Skeletal muscle tissue (tissue), 4 donors: ENCODE data around the gene LCN6. TPM values are rescaled to one million over a fixed set of nuclear protein-coding genes. Genes with fewer than 3 reads are reported as not detected.

Source experiments
- H3K27ac ChIP-seq: one replicate; pipeline ENCODE4 v1.7.0; 2013; ENCODE audit warnings: mild to moderate bottlenecking, low read depth, low read length, inconsistent platforms
- H3K27me3 ChIP-seq, 3 donors: one replicate each; pipeline ENCODE4 v1.7.0; 2013; ENCODE audit warnings: low read length in 3 of 3; ENCODE audit not compliant: control insufficient read depth in 3 of 3, insufficient read depth in 3 of 3
- H3K36me3 ChIP-seq, 3 donors: one replicate each; pipeline ENCODE4 v1.7.0; 2013; ENCODE audit warnings: low read length in 3 of 3; ENCODE audit not compliant: control insufficient read depth in 3 of 3, insufficient read depth in 3 of 3
- H3K4me1 ChIP-seq, 3 donors: one replicate each; pipeline ENCODE4 v1.7.0; 2013; ENCODE audit warnings: low read length in 3 of 3, mild to moderate bottlenecking in 3 of 3; ENCODE audit not compliant: control insufficient read depth in 3 of 3, insufficient read depth in 3 of 3
- H3K4me3 ChIP-seq, 3 donors: one replicate each; pipeline ENCODE4 v1.7.0; 2013; ENCODE audit warnings: low read length in 3 of 3
- H3K9ac ChIP-seq, 3 donors: one replicate each; pipeline ENCODE4 v1.7.0; 2013; ENCODE audit warnings: low read length in 3 of 3, mild to moderate bottlenecking in 3 of 3, moderate library complexity in 2 of 3, low read depth in 1 of 3
- H3K9me3 ChIP-seq, 3 donors: one replicate each; pipeline ENCODE4 v1.7.0; 2013; ENCODE audit warnings: low read length in 3 of 3; ENCODE audit not compliant: control insufficient read depth in 3 of 3
- total RNA-seq: library from RNA; depleted of rRNA; stranded (reverse); fragments of >200 nt; gene quantifications from one replicate; pipeline ENCODE4 v1.2.3, GENCODE V29; 2014
- donor health status: Osteomylitis.

Gene LCN6
- total RNA-seq, 1 donor from 2014 or later = not detected

DNA sequence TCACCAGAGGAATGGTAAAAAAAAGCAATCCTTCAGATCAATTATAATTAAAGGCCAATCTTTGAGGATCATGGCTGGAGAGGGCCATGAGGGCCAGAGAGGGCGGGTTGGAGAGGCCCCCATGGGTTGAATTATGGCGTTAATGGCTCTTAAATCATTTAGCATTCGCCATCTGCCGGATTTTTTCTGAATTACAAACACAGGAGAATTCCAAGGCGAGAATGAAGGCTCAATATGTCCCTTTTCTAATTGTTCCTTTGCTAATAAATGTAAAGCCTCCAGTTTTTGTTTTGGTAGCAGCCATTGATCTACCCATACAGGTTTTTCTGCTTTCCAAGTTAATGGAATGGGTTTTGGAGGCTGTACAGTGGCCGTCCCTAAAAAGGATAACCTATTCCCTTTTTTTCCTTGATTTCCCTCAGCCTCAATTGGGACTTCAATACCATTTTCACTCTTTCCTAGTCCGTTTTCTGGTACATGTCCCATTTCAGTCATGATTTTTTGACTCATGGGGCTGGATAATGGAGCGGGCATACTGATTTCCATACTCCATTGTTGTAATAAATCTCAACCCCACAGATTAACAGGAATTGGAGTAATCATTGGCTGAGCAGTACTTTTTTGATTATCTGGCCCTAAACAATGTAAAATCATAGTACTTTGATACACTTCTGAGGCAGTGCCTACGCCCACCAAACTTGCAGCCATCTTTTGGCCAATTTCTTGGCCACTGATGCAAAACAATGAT is 36.1 kb upstream of the LCN6 start:
- no peaks in the 10 kb centered on the region for H3K36me3 ChIP-seq
- no peaks in the 10 kb centered on the region for H3K4me1 ChIP-seq
- H3K9ac ChIP-seq = no peak overlapping the region
- H3K4me3 ChIP-seq = no peak overlapping the region
- H3K27ac ChIP-seq = no peak overlapping the region
- H3K9me3 ChIP-seq = no peaks in the 10 kb centered on the region
- H3K27me3 ChIP-seq = no peaks in the 10 kb centered on the region

DNA sequence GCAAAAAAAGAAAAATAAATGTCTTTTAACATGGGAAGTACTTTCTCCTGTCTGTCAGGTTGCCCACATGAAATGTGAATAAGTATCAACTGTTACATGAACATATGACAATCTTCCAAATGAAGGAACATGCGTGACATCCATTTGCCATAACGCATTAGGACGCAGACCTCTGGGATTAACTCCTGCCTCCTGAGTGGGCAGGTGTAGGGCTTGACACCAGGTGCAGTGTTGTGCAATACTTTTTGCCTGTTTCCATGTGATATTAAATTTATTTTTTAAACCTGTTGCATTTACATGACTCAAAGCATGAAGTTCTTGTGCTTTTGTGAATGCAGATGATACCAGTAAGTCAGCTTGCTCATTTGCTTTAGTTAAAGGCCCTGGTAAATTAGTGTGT is 34.1 kb upstream of the LCN6 start:
- Histone ChIP-seq H3K9me3 (no peaks in the 10 kb centered on the region), H3K27ac (no peak overlapping the region), H3K4me1 (peaks cover 0 to 3% (median 0%) of the 10 kb centered on the region in 3 donors)

DNA sequence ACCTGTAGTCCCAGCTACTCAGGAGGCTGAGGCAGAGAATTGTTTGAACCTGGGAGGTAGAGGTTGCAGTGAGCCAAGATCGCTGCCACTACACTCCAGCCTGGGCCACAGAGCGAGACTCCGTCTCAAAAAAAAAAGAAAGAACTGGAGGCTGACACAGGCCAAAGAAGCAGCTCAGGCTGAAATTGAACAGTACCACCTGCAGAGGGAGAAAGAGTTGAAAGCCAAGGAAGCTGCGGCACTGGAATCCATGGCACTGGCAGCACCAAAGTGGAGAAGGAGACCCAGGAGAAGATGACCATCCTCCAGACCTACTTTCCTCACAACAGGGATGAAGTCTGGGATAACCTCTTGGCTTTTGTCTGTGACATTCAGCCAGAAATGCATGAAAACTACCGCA is 31.5 kb upstream of the LCN6 start:
- no peak overlapping the region for H3K27ac ChIP-seq
- no peaks in the 10 kb centered on the region for H3K9me3 ChIP-seq
- H3K27me3 ChIP-seq = peaks cover 0 to 8% (median 0%) of the 10 kb centered on the region in 3 donors
- peaks cover 0 to 3% (median 0%) of the 10 kb centered on the region in 3 donors for H3K4me1 ChIP-seq
- no peaks in the 10 kb centered on the region for H3K36me3 ChIP-seq
- no peak overlapping the region for H3K4me3 ChIP-seq
- H3K9ac ChIP-seq = no peak overlapping the region

More for the DNA sequence above, 34.1 kb upstream of the LCN6 start:
- Histone ChIP-seq H3K36me3 (no peaks in the 10 kb centered on the region), H3K27me3 (peaks cover 0 to 5% (median 0%) of the 10 kb centered on the region in 3 donors), H3K9ac (no peak overlapping the region), H3K4me3 (no peak overlapping the region)

DNA sequence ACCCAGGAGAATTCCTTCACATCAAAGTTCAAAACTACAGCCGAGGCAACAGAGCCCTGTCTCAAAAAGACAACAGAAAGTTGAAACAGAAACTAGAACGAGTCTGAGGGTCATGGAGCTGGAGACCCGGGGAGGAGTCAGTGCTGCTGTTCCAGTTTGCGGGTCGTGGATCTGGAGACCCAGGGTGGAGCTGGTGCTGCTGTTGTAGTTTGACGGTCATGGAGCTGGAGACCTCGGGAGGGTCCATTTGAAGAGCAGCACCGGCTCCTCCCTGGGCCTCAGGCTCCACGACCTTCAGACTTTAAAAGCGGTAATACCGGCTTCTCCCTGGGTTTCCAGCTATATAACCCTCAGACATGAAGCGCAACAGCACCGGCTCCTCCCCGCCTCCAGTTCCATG is 29.0 kb upstream of the LCN6 start:
- Histone ChIP-seq H3K27me3 (peaks cover 0 to 8% (median 0%) of the 10 kb centered on the region in 3 donors), H3K4me1 (peaks cover 0 to 3% (median 0%) of the 10 kb centered on the region in 3 donors), H3K36me3 (peaks cover 0 to 3% (median 0%) of the 10 kb centered on the region in 3 donors), H3K27ac (no peak overlapping the region), H3K4me3 (no peak overlapping the region), H3K9ac (no peak overlapping the region), H3K9me3 (peaks cover 0 to 7% (median 3%) of the 10 kb centered on the region in 3 donors)

DNA sequence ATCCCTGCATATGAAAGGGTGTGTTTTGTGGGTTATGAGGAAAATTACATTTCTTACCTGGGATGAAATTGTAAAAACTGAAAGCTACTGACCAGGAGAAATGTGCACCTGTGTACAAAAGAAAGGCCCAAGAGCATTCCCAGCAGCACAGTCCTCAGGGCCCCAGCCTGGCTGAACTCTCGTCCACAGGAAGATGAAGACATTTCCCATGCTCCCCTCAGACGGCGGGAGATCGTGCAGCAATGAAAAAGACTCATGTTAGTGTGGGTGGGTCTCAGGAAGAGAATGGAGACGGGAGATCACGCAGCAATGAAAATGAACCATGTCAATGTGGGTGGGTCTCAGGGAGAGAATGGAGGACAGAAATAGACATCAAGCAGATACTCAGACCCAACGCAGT is 28.6 kb upstream of the LCN6 start:
- Histone ChIP-seq H3K9me3 (peaks cover 0 to 7% (median 3%) of the 10 kb centered on the region in 3 donors), H3K9ac (no peak overlapping the region), H3K4me1 (peaks cover 0 to 3% (median 0%) of the 10 kb centered on the region in 3 donors), H3K4me3 (no peak overlapping the region), H3K27ac (no peak overlapping the region), H3K36me3 (peaks cover 0 to 3% (median 0%) of the 10 kb centered on the region in 3 donors), H3K27me3 (peaks cover 0 to 8% (median 0%) of the 10 kb centered on the region in 3 donors)

DNA sequence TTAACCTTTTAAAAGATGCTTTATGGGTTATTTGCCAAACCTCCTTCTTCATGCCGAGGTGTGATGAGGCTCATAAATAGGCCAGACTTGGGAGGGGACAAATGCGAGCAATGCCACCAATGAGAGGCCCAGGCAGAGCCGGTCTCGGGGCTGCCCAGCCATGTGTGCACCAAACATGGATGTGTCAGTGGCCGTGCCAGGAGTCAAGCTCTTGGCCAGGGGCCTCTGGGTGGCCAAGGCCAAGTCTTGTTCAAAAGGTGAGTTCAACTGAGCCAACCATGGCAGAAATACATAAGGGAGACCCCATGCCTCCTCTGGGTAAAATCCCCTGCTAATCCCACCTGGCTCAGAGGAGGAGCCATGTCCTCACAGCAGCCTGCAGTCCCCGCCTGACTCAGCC is 26.9 kb upstream of the LCN6 start:
- Histone ChIP-seq H3K36me3 (peaks cover 0 to 3% (median 0%) of the 10 kb centered on the region in 3 donors), H3K9me3 (peaks cover 0 to 7% (median 3%) of the 10 kb centered on the region in 3 donors), H3K27ac (no peak overlapping the region)

DNA sequence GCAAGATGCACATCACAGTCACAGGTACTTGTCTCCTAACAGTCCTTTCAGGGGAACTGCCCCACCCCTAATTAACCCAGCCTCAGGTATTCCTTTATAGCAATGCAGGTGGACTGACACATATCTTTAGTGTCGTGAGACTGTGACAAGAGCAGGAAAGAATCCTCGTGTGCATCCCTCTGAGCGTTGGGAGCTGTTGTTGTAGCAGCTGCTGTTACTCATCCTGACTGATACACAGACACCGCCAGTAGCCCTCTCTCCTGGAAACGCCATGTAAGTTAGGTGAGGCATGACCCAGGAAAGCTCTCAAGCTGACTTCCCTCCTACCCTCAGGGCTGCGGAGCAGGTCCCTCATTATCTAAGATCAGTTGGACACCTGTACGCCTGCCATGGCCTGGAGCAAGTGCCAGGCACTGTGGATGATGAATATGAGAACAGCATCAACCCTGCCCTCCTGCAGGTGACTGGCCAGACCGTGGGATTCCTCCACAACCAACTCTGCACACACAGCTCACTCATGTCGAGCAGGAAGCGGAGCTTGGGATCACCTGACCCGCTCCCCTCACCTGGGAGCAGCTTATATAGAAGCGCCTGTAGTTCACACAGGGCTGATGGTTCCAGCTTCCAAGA is 26.2 kb upstream of the LCN6 start:
- H3K36me3 ChIP-seq = peaks cover 0 to 3% (median 0%) of the 10 kb centered on the region in 3 donors
- H3K9ac ChIP-seq = no peak overlapping the region

More for the DNA sequence above, 26.9 kb upstream of the LCN6 start:
- Histone ChIP-seq H3K27me3 (peaks cover 0 to 8% (median 0%) of the 10 kb centered on the region in 3 donors), H3K4me1 (peaks cover 0 to 3% (median 0%) of the 10 kb centered on the region in 3 donors), H3K4me3 (no peak overlapping the region), H3K9ac (no peak overlapping the region)

DNA sequence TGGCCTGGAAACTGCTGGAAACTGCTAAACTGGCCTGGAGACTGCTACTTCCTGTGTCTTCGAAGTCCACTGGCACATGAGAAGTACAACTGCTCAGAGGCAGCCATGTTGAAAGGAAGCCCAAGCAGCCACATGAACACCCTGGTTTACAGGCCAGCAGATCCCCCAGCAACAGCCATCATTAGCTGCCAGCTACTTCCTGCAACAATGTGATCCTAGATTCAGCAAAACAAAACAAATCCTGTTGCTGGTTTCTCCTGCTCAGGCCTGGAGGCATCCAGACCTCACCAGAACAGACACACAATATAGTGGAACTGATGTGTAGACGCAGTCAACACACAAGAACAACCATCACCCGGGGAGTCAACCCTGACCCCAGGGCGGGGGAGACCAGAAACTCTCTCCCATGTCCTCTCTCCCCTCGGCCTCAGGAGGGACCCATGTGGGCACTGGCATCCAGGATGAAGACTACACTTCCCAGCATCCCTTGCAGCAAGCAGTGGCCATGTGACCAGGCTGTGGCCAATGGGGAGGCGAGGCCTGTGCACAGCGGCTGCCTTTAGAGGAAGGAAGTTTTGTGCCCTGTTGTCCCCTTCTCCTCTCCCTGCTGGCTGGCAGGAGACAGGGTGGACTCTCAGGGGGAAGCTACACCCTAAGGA is 25.2 kb upstream of the LCN6 start:
- Histone ChIP-seq H3K9ac (no peak overlapping the region), H3K4me1 (peaks cover 0 to 3% (median 2%) of the 10 kb centered on the region in 3 donors), H3K4me3 (no peak overlapping the region), H3K27ac (no peak overlapping the region), H3K27me3 (peaks cover 0 to 10% (median 0%) of the 10 kb centered on the region in 3 donors), H3K9me3 (peaks cover 0 to 7% (median 3%) of the 10 kb centered on the region in 3 donors), H3K36me3 (peaks cover 0 to 3% (median 0%) of the 10 kb centered on the region in 3 donors)

More for the DNA sequence above, 26.2 kb upstream of the LCN6 start:
- Histone ChIP-seq H3K9me3 (peaks cover 0 to 7% (median 3%) of the 10 kb centered on the region in 3 donors), H3K4me1 (peaks cover 0 to 3% (median 2%) of the 10 kb centered on the region in 3 donors), H3K27me3 (peaks cover 0 to 10% (median 0%) of the 10 kb centered on the region in 3 donors), H3K27ac (no peak overlapping the region), H3K4me3 (no peak overlapping the region)

DNA sequence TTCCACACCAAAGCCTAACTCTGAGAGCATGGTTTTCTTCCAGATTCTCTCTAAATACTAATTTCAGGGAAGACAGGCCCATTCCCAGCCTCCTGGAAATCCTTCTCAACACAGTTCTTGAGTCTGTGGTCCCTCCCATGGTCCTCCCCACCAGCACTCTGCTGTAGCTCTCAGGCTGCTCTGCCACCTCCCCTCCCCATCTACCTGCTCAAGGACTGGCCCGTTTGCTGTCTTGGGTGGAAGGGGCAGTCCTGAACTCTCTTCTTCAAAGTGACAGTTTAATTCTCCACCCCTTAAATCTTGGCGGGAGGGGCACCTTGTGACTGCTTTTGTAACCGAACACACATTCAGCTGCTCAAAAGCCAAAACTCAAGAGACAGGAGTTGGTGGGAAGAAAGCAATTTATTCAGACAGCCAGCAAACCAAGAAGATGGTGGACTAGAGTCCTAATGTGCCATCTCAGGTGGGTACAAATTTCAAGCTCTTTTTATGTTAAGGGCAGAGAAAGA is 23.6 kb upstream of the LCN6 start:
- Histone ChIP-seq H3K27me3 (peaks cover 6 to 8% (median 8%) of the 10 kb centered on the region in 3 donors), H3K36me3 (peaks cover 0 to 3% (median 0%) of the 10 kb centered on the region in 3 donors), H3K9ac (no peak overlapping the region), H3K27ac (no peak overlapping the region), H3K9me3 (peaks cover 0 to 7% (median 3%) of the 10 kb centered on the region in 3 donors), H3K4me3 (no peak overlapping the region), H3K4me1 (peaks cover 0 to 2% (median 0%) of the 10 kb centered on the region in 3 donors)
